GM12891 (cell line): Measurements from ENCODE around the gene TGIF2.

Experiments
- DNase-seq: peaks from one replicate; pipeline ENCODE4 v3.0.0; 2011; ENCODE audit warnings: low spot score; ENCODE audit not compliant: insufficient read length
- FAIRE-seq: peaks from 2 replicates; lab custom pipeline; 2011; peaks lifted over from hg19 to GRCh38; lab: Jason Lieb, UNC
- PAX5 ChIP-seq: IDR thresholded peaks from 2 replicates; pipeline ENCODE4 v1.6.1; 2011; ENCODE audit warnings: low read length, moderate library complexity, mild to moderate bottlenecking; ENCODE audit not compliant: insufficient read depth, severe bottlenecking
- POLR2A ChIP-seq: IDR thresholded peaks from 2 replicates; pipeline ENCODE4 v1.6.1; 2011; ENCODE audit warnings: low read depth, low read length, control low read depth
- POLR2AphosphoS5 ChIP-seq: IDR thresholded peaks from 2 replicates; pipeline ENCODE4 v1.6.1; 2011; ENCODE audit warnings: low read depth, low read length, control low read depth
- POU2F2 ChIP-seq: IDR thresholded peaks from 2 replicates; pipeline ENCODE4 v1.6.1; 2011; ENCODE audit warnings: low read depth, mild to moderate bottlenecking, control low read depth, low read length, moderate library complexity
- SPI1 ChIP-seq: IDR thresholded peaks from 2 replicates; pipeline ENCODE4 v1.6.1; 2011; ENCODE audit warnings: low read depth, low read length, control low read depth
- TAF1 ChIP-seq: IDR thresholded peaks from 2 replicates; pipeline ENCODE4 v1.6.1; 2011; ENCODE audit warnings: low read depth, low read length, control low read depth

TGIF2 gene

GRCh38 chr20:36538026-36538722, 35.2 kb upstream of the TGIF2 start:
- no peak for DNase-seq
- FAIRE-seq = no peak
- no peak for TF ChIP-seq POU2F2
- TF ChIP-seq SPI1 = no peak
- TF ChIP-seq TAF1 = no peak
- no peak for TF ChIP-seq POLR2A
- no peak for TF ChIP-seq POLR2AphosphoS5
- no peak for TF ChIP-seq PAX5

GRCh38 chr20:36540551-36541211, 32.7 kb upstream of the TGIF2 start:
- no peak for TF ChIP-seq POU2F2
- no peak for TF ChIP-seq SPI1
- no peak for TF ChIP-seq TAF1
- TF ChIP-seq POLR2AphosphoS5 = no peak
- no peak for TF ChIP-seq PAX5
- TF ChIP-seq POLR2A = no peak
- FAIRE-seq = no peak
- DNase-seq = no peak

- FAIRE-seq (peak; percentile 47), DNase-seq (peak; percentile 81)
- no peak for TF ChIP-seq POU2F2
- TF ChIP-seq PAX5 = no peak
- no peak for TF ChIP-seq SPI1
- TF ChIP-seq TAF1 = no peak
- TF ChIP-seq POLR2A = no peak
- TF ChIP-seq POLR2AphosphoS5 = no peak
Observed at GRCh38 chr20:36541227-36541767, 32.1 kb upstream of the TGIF2 start, which contains the start of gene MYL9. Gene MYL9, plus strand, starts transcription at chr20:36541519. Its CDS starts 3,366 bp downstream, at chr20:36544885.

- DNase-seq (no peak), FAIRE-seq (no peak)
- no peak for TF ChIP-seq POLR2A
- no peak for TF ChIP-seq TAF1
- no peak for TF ChIP-seq POLR2AphosphoS5
- no peak for TF ChIP-seq PAX5
- TF ChIP-seq POU2F2 = no peak
- no peak for TF ChIP-seq SPI1
Observed at GRCh38 chr20:36541768-36542488, 31.5 kb upstream of the TGIF2 start.

GRCh38 chr20:36542516-36543183, 30.7 kb upstream of the TGIF2 start:
- no peak for DNase-seq
- TF ChIP-seq SPI1 (no peak), TAF1 (no peak), PAX5 (no peak), POLR2AphosphoS5 (no peak), POU2F2 (no peak), POLR2A (no peak)
- no peak for FAIRE-seq

GRCh38 chr20:36543184-36544133, 29.9 kb upstream of the TGIF2 start:
- DNase-seq (no peak), FAIRE-seq (no peak)
- TF ChIP-seq POLR2A (no peak), POLR2AphosphoS5 (no peak), SPI1 (no peak), PAX5 (no peak), TAF1 (no peak), POU2F2 (no peak)

GRCh38 chr20:36544134-36545018, 29.0 kb upstream of the TGIF2 start:
- FAIRE-seq = no peak
- TF ChIP-seq POLR2AphosphoS5 = no peak
- no peak for TF ChIP-seq SPI1
- no peak for TF ChIP-seq POU2F2
- no peak for TF ChIP-seq PAX5
- no peak for TF ChIP-seq TAF1
- TF ChIP-seq POLR2A = no peak
- no peak for DNase-seq
